Astrocyte (in vitro differentiated cells and primary cell): Measurements from ENCODE around the gene ADGRL1.
"Not testable (repeated sequence)": the region's sequence is repeated elsewhere in the genome, so short reads cannot be mapped to it uniquely, and the experiment has no call there.

Source experiments
- CTCF ChIP-seq: IDR thresholded peaks from 2 replicates; pipeline ENCODE4 v1.5.1; 2011; ENCODE audit warnings: low read depth, mild to moderate bottlenecking, inconsistent platforms, low read length, moderate library complexity; ENCODE audit not compliant: insufficient read depth
- EZH2 ChIP-seq: IDR thresholded peaks from 2 replicates; pipeline ENCODE4 v1.6.1; 2012; ENCODE audit warnings: mild to moderate bottlenecking, low read length, inconsistent platforms; ENCODE audit not compliant: insufficient read depth

GRCh38 chr19:14181199-14181598, 24.8 kb downstream of the ADGRL1 start:
- not testable (repeated sequence) for TF ChIP-seq CTCF, EZH2
